Activated B cell treated with CpG ODN at 0.5 μM for 24 hours (primary cell): ENCODE measurements around the gene CRYBG3. TPM values are rescaled to one million over a fixed set of nuclear protein-coding genes. Genes with fewer than 3 reads are reported as not detected.

Experiments
- ATAC-seq: fragments of 200-7000 bp; cut with Tn5 transposase; one replicate; pipeline ENCODE4 v1.10.0; 2021; ENCODE audit warnings: low read depth, mild to moderate bottlenecking, moderate library complexity
- CTCF ChIA-PET: fragments of 350-600 bp; sonication (Branson Sonifier 250); formaldehyde crosslinking; loops from one replicate; lab custom pipeline; 2021; ENCODE audit warnings: antibody characterized with exemption; lab: Charles Lee
- POLR2A ChIA-PET: fragments of 350-600 bp; sonication (Branson Sonifier 250); formaldehyde crosslinking; loops from one replicate; lab custom pipeline; 2021; ENCODE audit warnings: antibody characterized with exemption; lab: Charles Lee
- DNase-seq: peaks from one replicate; pipeline ENCODE4 v3.0.0; 2022
- H3K27ac Mint-ChIP-seq: one replicate; pipeline ENCODE4 v1.8.0; 2020; ENCODE audit warnings: mixed read lengths
- H3K27me3 Mint-ChIP-seq: one replicate; pipeline ENCODE4 v1.8.0; 2021; ENCODE audit warnings: mixed read lengths
- H3K36me3 Mint-ChIP-seq: one replicate; pipeline ENCODE4 v1.8.0; 2021; ENCODE audit warnings: low read depth, mixed read lengths
- H3K4me1 Mint-ChIP-seq: one replicate; pipeline ENCODE4 v1.8.0; 2021; ENCODE audit warnings: mixed read lengths
- H3K4me3 Mint-ChIP-seq: one replicate; pipeline ENCODE4 v1.8.0; 2020; ENCODE audit warnings: mild to moderate bottlenecking, mixed read lengths
- H3K9me3 Mint-ChIP-seq: one replicate; pipeline ENCODE4 v1.8.0; 2020; ENCODE audit warnings: mixed read lengths
- CTCF ChIP-seq: fragments of 200-600 bp; IDR thresholded peaks from one replicate; pipeline ENCODE4 v1.8.0; 2022; ENCODE audit warnings: antibody characterized with exemption, mild to moderate bottlenecking
- intact Hi-C: fragments of 100-400 bp; cut with micrococcal nuclease; formaldehyde crosslinking; loops from one replicate; pipeline ENCODE4 v1.15.1; 2024
- total RNA-seq: library from RNA; stranded (reverse); gene quantifications from 2 replicates; pipeline ENCODE4 v1.2.3, GENCODE V29; 2022

The CRYBG3 gene
- total RNA-seq, 1 donor from 2014 or later, result 1.5 TPM

- Mint-ChIP-seq H3K4me1 (peaks cover 6% of the 10 kb centered on the region), H3K27me3 (no peaks in the 10 kb centered on the region), H3K9me3 (no peaks in the 10 kb centered on the region), H3K4me3 (no peak overlapping the region), H3K27ac (no peak overlapping the region), H3K36me3 (peaks cover 81% of the 10 kb centered on the region)
- ChIA-PET CTCF (no interaction called here), POLR2A (no interaction called here)
- no peak for TF ChIP-seq CTCF
- DNase-seq (no peak), ATAC-seq (peak; percentile 34)
- intact Hi-C loops, result no loop called here
Observed at GRCh38 chr3:97954228-97954827, 132.5 kb downstream of the CRYBG3 start.

DNA sequence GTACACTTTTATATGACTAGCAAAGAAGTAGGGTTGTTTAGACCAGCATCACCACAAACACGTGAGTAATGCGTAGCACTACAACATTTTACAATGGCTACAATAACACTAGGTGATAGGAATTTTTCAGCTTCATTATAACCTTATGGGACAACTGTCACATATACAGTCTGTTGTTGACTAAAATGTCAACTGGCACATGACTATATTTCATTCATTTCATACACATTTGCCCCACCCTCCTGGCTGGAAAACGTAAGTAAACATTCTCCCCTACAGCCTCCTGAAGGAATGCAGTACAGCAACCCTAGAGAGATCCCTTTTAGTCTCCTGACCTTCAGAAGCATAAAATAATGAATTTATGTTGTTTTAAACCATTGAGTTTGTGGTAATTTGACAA is 134.2 kb downstream of the CRYBG3 start:
- no peak for ATAC-seq
- Mint-ChIP-seq H3K36me3 (peaks cover 78% of the 10 kb centered on the region), H3K4me1 (peaks cover 6% of the 10 kb centered on the region), H3K9me3 (no peaks in the 10 kb centered on the region), H3K27me3 (no peaks in the 10 kb centered on the region), H3K27ac (no peak overlapping the region), H3K4me3 (no peak overlapping the region)
- DNase-seq, result no peak
- CTCF ChIA-PET, result no interaction called here
- intact Hi-C loops, result no loop called here
- POLR2A ChIA-PET, result no interaction called here
- TF ChIP-seq CTCF, result no peak

DNA sequence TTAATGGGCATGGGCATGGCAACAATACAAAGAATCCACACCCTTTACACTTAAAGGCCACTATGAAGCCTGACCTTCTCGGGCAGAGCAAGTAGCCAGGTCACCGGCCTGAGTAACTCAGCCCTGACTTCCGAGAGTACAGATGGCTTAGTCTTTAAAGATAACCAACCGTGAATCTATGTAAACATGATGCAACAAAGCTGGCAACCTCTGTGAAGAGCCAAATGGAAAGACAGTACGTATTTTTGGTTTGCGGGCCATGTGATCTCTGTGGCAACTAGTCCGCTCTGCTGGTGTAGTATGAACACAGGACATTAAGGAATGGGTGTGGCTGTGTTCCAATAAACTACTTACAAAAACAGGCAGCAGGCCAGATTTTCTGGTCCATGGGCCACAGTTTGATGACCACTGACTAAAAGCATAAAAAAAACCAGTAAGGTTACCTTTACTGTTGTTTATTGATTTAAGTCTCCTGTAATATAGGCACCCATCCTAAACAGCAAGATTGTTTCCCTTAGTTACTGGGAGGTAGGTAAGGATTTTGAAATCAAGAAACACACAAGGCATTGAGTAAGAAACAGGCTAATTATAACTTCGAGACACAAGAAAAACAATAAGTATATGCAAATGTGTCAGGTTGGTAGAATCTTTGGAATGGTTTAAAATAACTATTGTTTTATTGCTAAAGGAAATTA is 136.0 kb downstream of the CRYBG3 start:
- no peak for ATAC-seq
- ChIA-PET POLR2A (no interaction called here), CTCF (no interaction called here)
- H3K9me3 Mint-ChIP-seq, result no peaks in the 10 kb centered on the region
- H3K4me3 Mint-ChIP-seq, result no peak overlapping the region
- no peak for TF ChIP-seq CTCF
- no peak overlapping the region for H3K27ac Mint-ChIP-seq
- H3K36me3 Mint-ChIP-seq, result peaks cover 76% of the 10 kb centered on the region
- intact Hi-C loops, result no loop called here
- peaks cover 8% of the 10 kb centered on the region for H3K4me1 Mint-ChIP-seq
- no peak for DNase-seq
- H3K27me3 Mint-ChIP-seq, result no peaks in the 10 kb centered on the region

DNA sequence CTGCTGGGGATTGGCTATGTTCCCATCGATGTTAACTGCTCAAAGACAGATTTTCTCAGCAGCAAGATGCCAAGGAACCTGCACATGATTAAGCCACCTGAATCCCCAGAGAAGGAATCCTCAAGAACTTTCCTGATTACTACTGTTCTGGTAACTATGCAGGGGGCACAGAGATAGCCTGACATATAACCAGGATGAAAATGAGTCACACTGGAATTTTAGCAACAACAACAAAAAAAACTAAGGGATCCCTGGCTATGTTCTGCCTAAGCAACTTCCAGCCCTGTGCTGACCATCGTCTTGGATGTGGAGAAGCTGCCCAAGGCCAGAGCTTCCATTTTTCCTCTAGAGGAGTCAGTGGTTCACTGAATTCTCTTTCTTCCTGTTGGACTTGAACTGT is 136.6 kb downstream of the CRYBG3 start:
- Mint-ChIP-seq H3K27ac (no peak overlapping the region), H3K27me3 (no peaks in the 10 kb centered on the region), H3K36me3 (peaks cover 69% of the 10 kb centered on the region), H3K4me1 (peaks cover 8% of the 10 kb centered on the region), H3K9me3 (no peaks in the 10 kb centered on the region), H3K4me3 (no peak overlapping the region)
- POLR2A ChIA-PET, result no interaction called here
- ATAC-seq (no peak), DNase-seq (no peak)
- intact Hi-C loops, result no loop called here
- TF ChIP-seq CTCF, result no peak
- CTCF ChIA-PET, result no interaction called here

GRCh38 chr3:97958796-97959195 is 137.0 kb downstream of the CRYBG3 start:
- Mint-ChIP-seq H3K4me1 (peaks cover 8% of the 10 kb centered on the region), H3K27me3 (no peaks in the 10 kb centered on the region), H3K9me3 (no peaks in the 10 kb centered on the region), H3K36me3 (peaks cover 69% of the 10 kb centered on the region), H3K4me3 (no peak overlapping the region), H3K27ac (no peak overlapping the region)
- TF ChIP-seq CTCF, result no peak
- ChIA-PET CTCF (no interaction called here), POLR2A (no interaction called here)
- intact Hi-C loops, result no loop called here
- no peak for ATAC-seq
- DNase-seq, result no peak
